ENCODE results near the gene MACROD2.

DNA sequence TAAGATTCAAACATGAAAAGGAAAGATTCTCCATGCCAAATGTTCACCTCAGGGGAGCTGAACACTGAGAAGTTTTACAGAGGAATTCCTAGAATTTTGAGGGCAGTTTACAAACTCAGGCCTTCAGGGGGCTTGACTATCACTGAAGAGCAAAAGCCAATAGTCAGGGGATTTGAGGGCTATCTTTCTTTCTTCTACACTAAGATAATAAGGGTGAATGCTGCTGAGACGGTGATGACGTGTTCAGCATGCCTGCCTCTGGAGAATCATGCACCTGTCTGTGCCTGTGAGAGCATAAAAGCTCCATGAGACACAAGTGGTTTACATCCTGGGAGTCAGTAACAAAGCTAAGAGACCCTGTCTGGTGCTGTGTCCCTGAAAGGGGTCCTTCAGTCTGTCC lies 1492.4 kb downstream of the MACROD2 start:
- TF ChIP-seq, protein P1, sequence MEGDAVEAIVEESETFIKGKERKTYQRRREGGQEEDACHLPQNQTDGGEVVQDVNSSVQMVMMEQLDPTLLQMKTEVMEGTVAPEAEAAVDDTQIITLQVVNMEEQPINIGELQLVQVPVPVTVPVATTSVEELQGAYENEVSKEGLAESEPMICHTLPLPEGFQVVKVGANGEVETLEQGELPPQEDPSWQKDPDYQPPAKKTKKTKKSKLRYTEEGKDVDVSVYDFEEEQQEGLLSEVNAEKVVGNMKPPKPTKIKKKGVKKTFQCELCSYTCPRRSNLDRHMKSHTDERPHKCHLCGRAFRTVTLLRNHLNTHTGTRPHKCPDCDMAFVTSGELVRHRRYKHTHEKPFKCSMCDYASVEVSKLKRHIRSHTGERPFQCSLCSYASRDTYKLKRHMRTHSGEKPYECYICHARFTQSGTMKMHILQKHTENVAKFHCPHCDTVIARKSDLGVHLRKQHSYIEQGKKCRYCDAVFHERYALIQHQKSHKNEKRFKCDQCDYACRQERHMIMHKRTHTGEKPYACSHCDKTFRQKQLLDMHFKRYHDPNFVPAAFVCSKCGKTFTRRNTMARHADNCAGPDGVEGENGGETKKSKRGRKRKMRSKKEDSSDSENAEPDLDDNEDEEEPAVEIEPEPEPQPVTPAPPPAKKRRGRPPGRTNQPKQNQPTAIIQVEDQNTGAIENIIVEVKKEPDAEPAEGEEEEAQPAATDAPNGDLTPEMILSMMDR (IDR thresholded peaks at IDR 0.05), result no peak
- no peak for TF ChIP-seq POLR2A (IDR thresholded peaks at IDR 0.05)
- TF ChIP-seq EP300 (IDR thresholded peaks at IDR 0.05), result no peak

Data from ovary (tissue), 3 donors.